ENCODE results near the gene DSP.

The DSP gene

DNA sequence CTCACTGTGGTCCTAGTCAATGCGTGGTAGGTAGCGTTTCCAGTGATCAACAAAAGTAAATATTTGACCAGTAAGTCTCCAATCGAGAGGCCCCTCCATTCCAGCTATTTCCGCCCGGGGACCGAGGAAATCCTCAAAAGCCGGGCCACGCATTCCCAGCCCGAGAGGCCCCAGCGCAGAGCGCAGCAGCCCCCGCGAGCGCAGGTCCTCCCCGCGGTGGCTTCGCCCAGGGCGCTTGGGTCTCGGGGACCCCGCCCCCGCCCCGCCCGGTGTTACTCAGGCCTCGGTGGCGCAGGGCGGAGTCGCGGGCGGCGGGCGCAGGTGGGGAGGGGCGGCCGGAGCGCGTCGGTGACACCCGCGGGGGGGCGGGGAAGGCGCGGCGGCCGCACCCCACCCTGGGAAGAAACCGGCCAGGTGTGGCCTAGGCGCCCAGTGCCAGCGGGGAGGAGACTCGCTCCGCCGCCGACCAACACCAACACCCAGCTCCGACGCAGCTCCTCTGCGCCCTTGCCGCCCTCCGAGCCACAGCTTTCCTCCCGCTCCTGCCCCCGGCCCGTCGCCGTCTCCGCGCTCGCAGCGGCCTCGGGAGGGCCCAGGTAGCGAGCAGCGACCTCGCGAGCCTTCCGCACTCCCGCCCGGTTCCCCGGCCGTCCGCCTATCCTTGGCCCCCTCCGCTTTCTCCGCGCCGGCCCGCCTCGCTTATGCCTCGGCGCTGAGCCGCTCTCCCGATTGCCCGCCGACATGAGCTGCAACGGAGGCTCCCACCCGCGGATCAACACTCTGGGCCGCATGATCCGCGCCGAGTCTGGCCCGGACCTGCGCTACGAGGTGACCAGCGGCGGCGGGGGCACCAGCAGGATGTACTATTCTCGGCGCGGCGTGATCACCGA lies at the start of gene DSP:
DSP (plus strand) TSS at position 497 of the 890 bp plus-strand sequence; CDS start at position 742, 245 bp downstream.
- in situ Hi-C loops (cut with MboI; ENCODE audit: low sequenced_read_pairs), result no loop called here

GRCh38 chr6:7493866-7494265 lies 47.6 kb upstream of the DSP start:
- in situ Hi-C loops (cut with MboI; ENCODE audit: low sequenced_read_pairs), result no loop called here

DNA sequence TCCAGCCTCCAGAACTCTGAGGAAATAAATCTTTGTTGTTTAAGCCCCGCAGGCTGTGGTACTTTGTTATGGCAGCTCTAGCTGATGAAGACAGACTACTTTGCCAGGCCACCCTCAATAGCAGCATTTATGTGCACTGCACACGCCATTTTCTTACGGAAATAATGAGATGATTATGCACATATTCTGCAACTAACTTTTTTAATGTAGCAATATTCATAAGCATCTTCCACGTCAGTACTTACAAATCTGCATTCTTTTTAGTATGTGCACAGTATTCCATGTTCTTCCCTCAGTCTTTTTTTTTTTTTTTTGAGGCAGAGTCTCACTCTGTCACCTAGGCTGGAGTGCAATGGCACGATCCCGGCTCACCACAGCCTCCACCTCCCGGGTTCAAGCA lies 46.8 kb upstream of the DSP start:
- in situ Hi-C loops (cut with MboI; ENCODE audit: low sequenced_read_pairs), result no loop called here

DNA sequence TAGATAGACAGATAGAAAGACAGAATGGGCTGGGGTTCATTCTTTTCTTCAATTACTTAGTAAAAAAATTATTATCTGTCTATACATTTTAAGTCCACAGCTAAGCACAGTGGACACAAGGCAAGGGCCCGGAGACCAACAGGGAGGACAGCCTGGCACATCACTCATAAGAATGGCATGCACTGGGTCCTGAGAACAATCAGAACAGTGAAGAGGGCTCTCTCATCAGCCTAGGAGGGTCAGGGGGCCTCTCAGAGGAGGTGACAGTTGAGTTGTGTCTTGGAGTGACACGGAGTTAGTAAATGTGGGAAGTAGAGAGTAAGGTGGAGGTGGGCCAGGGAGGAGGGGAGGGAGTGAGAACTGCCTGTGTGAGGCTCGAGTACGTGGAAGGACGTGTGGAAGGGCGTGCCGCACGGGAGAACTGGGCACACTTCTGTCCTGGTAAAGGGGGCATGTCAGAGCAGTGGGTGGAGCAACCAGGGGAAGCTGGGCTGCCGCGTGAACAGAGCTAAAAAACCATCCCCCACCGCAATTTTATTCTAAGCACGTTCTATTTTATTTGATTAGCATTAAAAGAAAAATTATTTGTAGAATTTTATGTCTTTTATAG lies 45.1 kb upstream of the DSP start:
- in situ Hi-C loops (cut with MboI; ENCODE audit: low sequenced_read_pairs), result no loop called here

DNA sequence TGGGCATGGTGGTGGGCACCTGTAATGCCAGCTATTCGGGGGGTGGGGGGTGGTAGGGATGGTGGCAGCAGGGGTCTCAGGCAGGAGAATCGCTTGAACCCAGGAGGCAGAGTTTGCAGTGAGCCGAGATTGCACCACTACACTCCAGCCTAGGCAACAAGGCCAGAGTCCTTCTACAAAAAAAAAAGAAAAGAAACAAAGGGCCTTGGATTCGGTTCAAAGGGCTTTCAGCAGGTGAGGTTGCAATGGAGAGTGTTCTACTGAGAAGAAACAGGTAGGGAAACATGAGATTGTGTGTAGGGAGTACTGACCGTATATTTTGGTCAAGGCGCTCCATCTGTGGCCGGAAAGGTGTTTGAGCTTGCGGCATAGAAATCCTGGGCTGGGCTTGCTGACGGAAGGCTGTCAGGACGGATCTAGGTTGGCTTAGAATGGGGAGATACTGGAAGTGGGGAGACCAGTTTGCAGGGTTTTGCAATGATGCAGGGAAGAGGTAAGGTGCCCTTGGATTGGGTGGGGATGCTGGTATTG lies 40.7 kb upstream of the DSP start:
- in situ Hi-C loops (cut with MboI; ENCODE audit: low sequenced_read_pairs), result no loop called here

- in situ Hi-C loops (cut with MboI; ENCODE audit: low sequenced_read_pairs), result no loop called here
Measured at GRCh38 chr6:7502743-7503142, 38.7 kb upstream of the DSP start.

GRCh38 chr6:7504041-7504440 lies 37.4 kb upstream of the DSP start:
- in situ Hi-C loops (cut with MboI; ENCODE audit: low sequenced_read_pairs), result no loop called here

- in situ Hi-C loops (cut with MboI; ENCODE audit: low sequenced_read_pairs), result no loop called here
Measured at GRCh38 chr6:7505189-7505699, 36.2 kb upstream of the DSP start.

GRCh38 chr6:7507600-7507999 lies 33.9 kb upstream of the DSP start:
- in situ Hi-C loops (cut with MboI; ENCODE audit: low sequenced_read_pairs), result no loop called here

DNA sequence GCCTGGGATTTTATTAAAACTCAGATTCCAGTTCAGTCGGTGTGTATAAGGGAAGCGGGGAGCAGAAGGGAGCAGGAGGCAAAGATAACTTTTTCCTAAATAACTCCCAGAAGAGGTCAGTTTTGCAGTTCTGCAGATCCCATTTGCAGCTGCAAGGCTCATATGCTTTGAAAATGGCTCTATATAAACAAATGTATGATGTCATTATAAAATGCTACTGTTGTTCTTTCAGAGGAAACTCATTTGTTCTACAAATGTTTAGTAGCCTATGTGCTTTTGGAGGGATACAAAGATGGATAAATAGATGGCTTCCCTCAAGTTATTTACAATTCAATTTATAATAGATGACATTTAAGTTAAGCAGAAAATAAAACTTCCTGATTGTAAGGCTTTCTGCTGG lies 29.2 kb upstream of the DSP start:
- in situ Hi-C loops (cut with MboI; ENCODE audit: low sequenced_read_pairs), result no loop called here

DNA sequence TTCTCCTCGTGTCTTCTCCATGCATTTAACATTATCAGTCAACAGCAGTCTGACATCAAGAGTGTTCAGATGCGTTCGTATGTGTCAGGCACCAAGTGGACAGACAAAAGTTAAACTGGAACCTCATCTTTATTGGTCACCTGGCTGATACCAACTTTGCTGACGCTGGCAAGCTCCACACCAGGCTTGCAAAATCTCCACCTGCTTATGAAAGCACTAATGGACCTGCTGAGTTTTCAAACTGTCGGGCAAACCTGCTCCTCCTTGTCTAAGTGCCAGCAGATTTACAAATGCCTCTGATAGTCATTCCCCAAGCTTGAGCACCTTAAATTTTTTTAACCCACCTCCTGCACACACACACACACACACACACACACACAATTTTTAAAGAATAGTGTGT lies 27.9 kb upstream of the DSP start:
- in situ Hi-C loops (cut with MboI; ENCODE audit: low sequenced_read_pairs), result no loop called here

GRCh38 chr6:7515363-7515762 lies 26.1 kb upstream of the DSP start:
- in situ Hi-C loops (cut with MboI; ENCODE audit: low sequenced_read_pairs), result no loop called here

DNA sequence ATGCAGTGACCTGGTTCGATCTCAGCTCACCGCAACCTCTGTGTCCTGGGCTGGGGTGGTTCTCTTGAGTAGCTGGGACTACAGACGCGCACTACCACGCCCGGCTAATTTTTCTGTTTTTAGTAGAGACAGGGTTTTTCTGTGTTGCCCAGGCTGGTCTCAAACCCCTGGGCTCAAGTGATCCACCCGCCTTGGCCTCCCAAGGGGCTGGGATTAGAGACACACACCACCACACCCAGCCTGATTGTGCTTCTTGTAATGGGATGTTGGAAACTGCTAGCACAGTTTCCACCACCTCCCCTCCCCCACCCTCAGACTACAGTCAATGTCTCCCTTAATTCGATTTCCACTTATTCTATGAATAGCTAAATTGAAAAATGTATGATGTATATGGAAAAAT lies 22.6 kb upstream of the DSP start:
- in situ Hi-C loops (cut with MboI; ENCODE audit: low sequenced_read_pairs), result no loop called here

GRCh38 chr6:7522873-7523272 lies 18.6 kb upstream of the DSP start:
- in situ Hi-C loops (cut with MboI; ENCODE audit: low sequenced_read_pairs), result no loop called here

DNA sequence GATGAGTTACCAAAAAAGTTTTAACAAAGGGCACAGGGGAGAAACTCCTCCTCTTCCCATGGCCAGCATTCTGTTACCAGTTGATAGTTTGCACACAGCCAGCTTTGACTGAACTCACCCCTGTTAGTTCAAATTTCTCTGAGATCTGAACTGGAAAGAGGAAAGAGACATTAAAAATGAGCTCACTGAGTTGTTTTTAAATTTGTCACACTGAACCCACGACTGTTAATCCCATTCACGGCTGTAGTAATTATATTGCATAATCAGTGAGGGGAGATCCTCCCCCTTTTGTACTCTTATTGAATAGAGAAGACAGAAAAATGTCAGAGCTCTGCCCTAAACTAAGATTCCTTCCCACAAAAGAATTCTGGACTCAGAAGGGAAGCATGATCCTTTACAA lies 17.5 kb upstream of the DSP start:
- in situ Hi-C loops (cut with MboI; ENCODE audit: low sequenced_read_pairs), result no loop called here

DNA sequence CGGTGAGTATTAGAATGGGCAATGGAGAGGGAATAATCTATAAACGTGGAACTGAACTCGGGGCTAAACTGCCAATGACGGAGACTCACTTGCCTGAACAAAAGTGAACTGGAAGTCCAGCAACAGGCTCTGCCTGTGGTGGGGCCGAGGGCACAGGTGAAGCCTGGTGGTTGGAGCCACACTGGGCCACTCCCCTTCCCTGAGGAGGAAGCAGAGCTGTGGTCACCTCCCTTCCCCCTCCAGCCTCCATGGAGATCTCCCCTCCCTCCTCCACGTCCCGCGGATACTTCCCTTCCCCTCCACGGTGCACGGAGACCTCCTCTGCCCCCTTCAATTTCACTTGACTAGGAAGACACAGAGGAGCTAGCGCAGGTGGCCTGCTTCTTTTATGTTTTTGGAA lies 14.7 kb upstream of the DSP start:
- in situ Hi-C loops (cut with MboI; ENCODE audit: low sequenced_read_pairs), result no loop called here

- in situ Hi-C loops (cut with MboI; ENCODE audit: low sequenced_read_pairs), result no loop called here
Measured at GRCh38 chr6:7528565-7528964, 12.9 kb upstream of the DSP start.

- in situ Hi-C loops (cut with MboI; ENCODE audit: low sequenced_read_pairs), result no loop called here
Measured at GRCh38 chr6:7529141-7529540, 12.3 kb upstream of the DSP start.

GRCh38 chr6:7532232-7532631 lies 9.2 kb upstream of the DSP start:
- in situ Hi-C loops (cut with MboI; ENCODE audit: low sequenced_read_pairs), result no loop called here

DNA sequence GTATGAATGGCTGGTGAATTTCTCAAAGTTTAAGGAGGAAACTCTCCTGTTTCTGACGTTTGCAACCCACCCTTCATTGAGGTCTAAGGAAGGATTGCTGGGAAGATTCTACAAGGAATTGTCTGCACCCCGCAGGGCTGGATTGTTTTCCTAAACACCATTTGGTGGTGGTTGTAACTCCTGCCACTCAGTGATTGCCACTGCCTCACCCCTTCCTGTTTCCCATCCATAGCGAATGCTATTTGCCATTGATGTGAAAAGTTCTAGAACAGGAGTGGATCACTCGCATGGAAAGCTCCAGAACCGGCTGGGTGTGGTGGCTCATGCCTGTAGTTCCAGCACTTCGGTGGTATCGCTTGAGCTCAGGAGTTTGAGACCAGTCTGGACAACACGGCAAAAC lies 8.7 kb upstream of the DSP start:
- in situ Hi-C loops (cut with MboI; ENCODE audit: low sequenced_read_pairs), result no loop called here

GRCh38 chr6:7534192-7534591 lies 7.3 kb upstream of the DSP start:
- in situ Hi-C loops (cut with MboI; ENCODE audit: low sequenced_read_pairs), result no loop called here

GRCh38 chr6:7535498-7535897 lies 6.0 kb upstream of the DSP start:
- in situ Hi-C loops (cut with MboI; ENCODE audit: low sequenced_read_pairs), result no loop called here

Measured in hTERT RPE-1 (cell line).